GM19467 (cell line): ENCODE results near the gene ANKRD49.

ENCODE experiments used
- ATAC-seq: cut with Tn5 transposase; IDR thresholded peaks from one replicate; pipeline ENCODE4 v1.9.1; 2021; ENCODE audit warnings: mild to moderate bottlenecking, moderate library complexity; ENCODE audit not compliant: unreplicated experiment

Gene ANKRD49, protein sequence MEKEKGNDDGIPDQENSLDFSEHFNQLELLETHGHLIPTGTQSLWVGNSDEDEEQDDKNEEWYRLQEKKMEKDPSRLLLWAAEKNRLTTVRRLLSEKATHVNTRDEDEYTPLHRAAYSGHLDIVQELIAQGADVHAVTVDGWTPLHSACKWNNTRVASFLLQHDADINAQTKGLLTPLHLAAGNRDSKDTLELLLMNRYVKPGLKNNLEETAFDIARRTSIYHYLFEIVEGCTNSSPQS

DNA sequence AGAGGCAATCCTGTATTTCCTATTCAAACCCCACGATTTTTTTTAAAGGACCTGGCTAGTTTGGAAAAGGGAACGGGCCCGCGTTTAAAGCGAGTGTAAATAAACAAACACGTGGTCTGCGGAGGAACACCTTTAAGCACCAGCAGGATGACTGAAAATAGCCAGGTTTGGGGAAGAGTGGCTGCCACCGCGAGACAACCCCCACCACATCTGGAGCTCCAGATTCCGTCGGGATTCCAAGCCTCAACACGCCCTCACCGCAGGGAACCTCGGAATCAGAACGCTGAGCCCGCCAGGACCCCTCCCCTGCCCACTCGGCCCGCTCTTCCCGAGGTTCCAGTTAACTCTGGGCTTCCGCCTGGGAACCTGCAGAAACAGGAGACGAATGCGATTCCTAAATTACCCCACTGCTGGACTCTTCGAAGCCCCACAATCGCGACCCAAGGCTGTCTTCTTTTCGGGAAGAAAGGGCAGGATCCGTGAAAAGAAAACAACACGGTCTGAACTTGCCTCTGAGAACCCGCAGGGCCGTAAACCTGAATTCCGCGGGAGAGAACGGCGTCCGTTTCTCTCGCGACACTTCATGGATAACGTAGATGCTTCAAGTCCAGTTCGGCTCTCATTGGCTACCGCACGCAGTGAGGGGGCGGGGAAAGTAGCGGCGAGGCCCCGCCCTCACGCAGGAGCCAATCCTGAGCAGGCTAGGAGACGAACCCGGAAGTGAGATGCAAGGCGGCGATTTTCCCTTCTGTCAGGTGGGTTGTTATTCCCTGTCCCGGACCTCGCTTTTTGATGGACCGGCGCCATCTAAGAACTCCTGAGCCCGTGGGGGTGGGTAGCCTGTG, at the start of gene ANKRD49, which contains the start of gene MRE11:
Gene ANKRD49, plus strand, starts transcription at position 704 of the 845 bp plus-strand sequence. CDS start 2,710 bp downstream, outside the sequence.
Gene MRE11, minus strand, starts transcription at position 564 of the 845 bp plus-strand sequence. CDS start 1,043 bp downstream, outside the sequence.
- peak; percentile 100 for ATAC-seq

DNA sequence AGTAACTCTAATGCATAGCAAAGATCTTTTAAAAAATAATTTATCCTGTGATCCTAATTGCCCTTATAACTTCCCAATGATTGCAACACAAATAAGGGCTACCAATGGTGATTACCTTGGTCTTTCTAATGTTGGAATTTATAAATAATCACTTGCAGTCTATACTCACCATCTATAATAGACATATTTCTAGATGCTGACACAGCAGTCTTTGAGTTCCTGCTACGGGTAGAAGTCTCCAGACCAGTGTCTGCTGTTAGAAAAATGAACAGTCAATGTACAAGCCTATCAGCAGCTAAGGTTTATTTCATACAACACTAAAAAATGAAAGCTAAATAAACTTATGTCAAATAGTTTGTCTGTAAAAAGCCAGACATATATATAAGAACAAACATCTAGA, 48.1 kb upstream of the ANKRD49 start:
- no peak for ATAC-seq

DNA sequence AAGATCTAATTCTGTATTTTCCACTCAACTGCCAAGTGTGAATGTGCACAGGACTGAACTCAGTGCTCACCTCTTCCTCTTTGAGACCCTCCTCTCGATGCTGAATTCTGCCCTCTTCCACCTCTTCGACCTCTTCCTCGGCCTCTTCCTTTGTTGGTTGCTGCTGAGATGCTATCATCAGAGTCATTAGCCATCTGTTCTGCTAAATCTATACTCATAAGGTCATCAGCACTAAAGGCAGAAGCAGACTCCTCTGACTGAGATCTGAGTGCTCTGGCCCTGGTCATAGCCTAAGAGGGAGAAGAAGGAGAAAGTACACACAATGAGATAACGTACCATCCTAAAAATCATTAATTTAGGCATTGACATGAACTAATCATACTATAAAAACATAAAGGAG, 46.6 kb upstream of the ANKRD49 start:
- no peak for ATAC-seq

DNA sequence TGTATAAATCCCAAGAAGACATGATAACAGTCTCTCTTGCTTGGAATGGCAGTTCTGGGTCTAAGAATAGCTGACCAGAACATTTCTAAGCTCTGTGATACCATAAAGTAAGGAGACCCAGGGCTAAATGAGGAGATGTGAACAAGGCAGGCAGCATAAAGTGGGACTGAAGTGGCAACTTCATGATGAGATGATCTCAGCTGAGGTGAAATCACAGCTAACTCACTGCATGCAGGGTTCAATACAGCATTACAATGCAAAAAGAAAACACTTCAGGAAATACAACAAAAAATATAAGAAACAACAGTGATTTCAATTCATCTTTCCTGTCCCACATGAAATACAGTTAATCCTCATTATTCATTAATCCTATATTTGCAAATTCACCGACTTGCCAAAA, 44.8 kb upstream of the ANKRD49 start:
- no peak for ATAC-seq

DNA sequence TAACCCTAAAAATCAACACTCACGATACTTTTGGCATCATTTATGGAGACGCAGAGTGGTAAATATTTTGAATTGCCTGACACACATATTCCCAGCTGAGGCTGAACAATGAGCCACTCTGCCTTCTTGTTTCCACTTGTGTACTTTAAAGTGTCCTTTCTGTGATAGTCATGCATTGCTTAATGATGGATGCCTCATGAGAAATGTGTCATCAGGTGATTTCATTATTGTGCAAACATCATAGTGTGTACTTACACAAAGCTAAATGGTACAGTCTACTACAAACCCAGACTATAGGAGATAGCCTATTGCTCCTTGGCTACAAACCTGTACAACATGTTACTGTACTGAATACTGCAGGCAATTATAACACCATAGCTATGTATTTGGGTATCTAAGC, 44.3 kb upstream of the ANKRD49 start:
- ATAC-seq = no peak

DNA sequence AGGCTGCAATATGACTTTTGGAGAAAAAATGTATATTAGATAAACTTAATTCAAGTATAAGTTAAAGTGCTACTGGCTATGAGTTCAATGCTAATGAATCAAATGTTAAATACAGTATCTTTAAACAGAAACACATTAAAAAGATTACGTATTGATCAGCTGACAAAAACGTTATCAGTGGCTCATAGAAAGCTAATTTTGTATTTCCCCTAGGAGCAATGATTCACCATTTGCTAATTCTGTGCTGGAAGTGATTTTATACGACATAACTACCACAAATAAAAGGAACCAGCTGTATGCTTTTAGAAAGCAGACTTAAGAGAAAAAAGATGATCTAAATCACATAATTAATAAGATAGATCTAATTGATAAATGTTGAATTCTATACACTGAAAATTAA, 43.7 kb upstream of the ANKRD49 start:
- ATAC-seq = no peak

DNA sequence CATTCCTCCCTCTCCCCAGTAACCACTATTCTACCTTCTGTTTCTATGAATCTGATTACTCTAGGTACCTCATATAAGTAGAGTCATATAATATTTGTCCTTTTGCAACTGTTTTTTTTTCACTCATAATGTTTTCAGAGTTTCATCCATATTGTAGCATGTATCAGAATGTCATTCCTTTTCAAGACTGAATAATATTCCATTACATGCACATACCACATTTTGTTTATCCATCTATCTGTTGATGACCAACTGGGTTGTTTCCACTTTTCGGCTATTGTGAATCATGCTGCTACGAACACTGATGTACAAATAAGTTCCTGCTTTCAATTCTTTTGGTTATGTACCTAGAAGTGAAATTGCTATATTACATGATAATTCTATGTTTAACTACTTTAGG, 40.8 kb upstream of the ANKRD49 start:
- no peak for ATAC-seq

DNA sequence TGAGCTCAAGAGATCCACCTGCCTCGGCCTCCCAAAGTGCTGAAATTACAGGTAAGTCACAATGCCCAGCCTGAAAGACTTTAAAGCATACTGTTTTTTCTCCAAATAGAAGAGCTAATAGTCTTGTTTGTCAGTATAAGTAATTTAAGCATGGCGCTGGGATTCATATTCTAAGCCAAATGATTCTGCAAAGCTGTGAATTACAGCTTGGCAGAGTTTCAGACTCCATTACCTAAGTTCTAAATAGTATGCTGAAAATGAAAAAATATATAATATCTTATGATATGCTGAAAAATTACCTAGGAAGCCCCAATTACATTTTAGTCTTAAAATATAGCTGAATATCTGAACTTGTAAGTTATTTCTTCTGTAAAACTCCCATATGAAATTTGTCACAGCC, 39.5 kb upstream of the ANKRD49 start:
- no peak for ATAC-seq

DNA sequence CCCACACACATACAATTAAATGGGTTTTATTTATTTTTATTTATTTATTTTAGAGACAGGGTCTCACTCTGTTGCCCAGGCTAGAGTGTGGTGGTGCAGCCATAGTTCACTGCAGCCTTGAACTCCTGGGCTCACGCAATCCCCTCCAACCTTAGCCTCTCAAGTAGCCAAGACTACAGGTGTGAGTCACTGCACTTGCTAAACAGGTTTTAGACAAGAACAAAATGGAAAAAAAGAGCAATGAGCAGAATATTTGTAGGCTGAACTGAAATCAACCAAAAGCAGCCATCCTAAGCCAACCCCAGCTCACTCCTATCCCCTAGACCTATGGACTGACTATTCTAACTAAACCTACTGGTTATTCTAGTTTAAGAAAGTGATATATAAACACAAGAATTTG, 37.9 kb upstream of the ANKRD49 start:
- no peak for ATAC-seq

DNA sequence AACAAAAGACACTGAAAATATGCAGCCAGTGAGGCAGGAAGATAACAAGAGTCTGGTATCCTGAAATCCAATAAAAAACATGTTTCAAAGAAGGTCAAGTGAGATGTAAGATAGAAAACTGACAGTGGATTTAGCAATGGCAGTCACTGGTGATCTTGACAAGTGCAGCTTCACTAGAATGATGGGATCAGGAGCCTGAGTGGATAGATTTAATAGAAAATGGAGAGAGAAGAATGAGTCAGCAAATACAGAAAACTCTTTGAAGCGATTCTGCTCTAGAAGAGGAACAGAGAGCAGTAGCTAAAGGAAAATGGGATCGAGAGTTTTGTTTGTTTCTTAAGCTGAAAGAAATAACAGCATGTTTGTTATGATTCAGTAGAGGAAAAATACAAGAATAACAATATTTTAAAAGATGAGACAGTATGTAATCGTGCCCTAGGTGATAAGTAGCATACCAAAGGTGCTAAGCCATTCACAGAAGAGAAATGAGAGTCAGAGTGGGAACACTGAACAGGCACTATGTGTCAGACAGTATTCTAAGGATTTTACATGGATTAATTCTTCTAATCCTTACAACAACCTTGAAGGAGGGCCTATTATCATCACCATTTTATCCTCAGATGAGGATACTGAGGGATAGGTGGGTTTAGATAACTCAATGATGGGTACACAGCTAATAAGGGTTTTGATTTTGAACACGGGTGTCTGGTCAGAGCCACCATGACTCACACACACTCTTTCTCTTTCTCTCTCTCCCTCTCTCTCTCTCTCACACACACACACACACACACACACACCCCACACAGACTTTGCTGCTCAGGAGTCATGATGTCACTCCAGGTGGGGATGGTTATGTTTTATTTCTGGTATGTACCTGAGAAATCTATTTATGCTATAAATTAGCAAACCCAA, 36.4 kb upstream of the ANKRD49 start:
- ATAC-seq = no peak

DNA sequence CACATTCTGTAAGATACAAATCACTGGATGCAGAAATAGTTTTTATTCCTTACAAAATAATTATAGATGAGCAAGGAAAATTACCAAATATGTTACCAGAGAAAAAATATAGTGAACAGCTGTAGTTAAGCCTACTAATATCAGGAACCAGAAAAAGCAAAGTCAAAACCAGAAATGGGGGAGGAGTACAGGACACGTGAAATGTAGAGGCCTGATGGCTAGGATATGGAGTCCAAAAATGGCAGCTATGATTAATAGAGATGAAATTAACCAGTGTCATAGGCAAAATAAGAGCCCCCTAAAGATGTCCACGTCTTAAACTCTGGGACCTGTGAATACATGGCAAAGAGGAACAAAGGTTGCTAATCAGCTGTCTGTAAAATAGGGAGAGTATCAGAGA, 34.2 kb upstream of the ANKRD49 start:
- ATAC-seq = no peak

DNA sequence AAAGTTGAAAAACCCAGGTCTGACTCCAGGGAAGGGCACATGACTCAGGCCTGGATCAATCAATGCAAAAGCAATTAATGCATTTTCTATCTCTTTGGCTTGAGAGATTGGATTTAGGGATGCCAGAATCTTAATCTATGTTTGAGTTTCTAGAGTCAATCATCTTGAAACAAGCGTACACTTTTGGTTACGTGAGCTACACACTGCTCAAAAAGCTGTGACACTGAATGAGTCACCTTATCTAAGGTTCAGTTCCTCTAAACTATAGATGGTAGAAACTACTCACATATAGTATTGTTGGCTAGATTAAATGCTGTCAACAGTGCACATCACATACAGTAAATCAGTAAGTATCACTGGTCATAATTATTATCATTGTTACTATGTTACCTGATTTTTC, 24.4 kb upstream of the ANKRD49 start:
- ATAC-seq = peak; percentile 68

DNA sequence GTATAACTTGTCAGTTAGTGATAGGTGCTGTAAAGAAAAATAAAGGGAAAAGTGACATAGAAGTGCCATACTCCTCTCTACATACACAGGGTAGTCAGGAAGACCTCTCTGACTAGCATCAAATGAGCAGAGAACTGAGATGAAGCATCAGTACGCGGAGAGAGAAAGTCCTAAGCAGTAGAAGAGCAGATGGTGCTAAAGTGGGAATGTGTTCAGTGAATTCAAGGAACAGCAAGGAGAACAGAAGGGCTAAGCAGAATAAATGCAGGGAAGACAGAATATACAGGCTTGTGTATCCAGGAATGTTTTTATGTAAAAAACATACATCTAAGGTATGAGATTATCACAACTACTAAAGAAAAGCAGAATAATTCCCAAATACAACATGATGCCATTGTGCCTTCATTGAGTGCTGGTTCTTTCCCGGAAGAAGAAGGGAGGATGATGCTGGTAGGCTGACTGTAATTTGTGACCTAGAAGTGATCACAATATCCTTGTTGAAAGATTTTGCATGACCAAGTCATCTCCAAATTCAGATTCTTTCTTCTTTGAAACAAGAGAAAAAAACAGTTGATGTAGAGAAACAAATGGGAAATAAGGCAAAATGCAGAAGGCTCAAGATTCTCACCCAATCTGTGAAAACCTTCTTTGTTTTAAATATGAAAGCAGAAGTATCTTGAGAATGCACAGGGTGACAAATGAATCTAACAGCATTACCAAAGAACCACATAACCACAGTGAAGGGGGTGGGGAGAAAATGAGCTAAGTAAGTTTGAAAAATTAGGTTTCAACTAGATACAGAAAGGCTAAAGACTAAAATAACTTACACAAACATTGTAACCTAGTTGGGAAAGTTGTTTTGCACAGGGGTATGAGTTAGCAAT, 20.6 kb upstream of the ANKRD49 start:
- ATAC-seq = peak; percentile 81

DNA sequence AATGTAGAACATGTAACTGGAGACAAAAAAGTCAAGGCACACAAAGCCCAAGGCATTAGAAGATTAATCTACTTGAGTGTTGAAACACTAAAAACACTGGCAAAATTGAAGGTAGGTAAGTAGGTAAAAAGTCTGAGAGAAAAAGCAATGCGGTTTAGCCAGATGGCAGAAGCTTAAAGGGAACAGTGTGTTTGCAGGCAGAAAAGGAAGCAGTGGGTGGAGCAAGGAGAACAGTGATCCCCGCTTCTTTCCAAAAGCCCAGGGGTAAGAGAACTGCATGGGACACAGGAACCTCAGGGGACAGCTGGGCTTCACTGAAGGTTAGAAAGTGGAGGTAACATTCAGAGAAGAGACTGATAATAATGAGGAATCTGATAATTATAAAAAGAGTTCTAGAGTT, 16.2 kb upstream of the ANKRD49 start:
- ATAC-seq = no peak

DNA sequence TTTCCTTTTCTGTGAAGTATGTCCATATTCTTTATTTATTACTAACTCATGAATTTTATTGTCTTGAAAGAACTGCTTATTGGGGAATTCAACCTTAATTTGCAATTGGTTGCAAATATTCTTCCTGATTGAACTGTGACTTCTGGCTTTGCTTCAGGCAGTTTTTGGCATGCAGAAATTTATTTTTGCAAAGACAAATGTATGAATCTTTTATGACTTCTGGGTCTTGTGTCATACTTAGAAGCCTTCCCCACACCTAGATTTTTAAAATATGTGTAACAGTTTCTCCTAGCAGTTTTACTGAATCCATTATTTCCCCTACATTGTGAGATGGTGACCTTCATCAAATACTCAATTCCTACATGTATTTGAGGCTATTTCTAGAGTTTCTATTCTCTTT, 12.4 kb upstream of the ANKRD49 start:
- ATAC-seq = no peak

DNA sequence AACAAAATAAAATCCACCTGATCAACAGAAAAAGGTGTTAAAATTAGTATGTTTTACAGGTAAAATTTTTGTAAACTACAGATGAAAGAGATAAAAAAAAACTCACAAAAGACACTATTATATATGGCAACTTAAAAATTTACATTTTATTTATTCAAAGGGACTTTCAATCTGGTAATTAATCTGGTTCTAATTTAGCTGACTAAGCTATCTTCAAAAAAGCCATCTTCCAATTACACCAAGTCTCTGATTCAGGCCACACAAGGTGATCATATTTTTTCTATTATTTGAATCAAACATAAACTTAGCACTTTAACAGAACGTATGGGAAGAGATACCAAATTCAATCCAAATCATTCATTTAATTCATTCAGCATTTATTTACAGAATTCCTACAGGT, 7.7 kb upstream of the ANKRD49 start:
- no peak for ATAC-seq

DNA sequence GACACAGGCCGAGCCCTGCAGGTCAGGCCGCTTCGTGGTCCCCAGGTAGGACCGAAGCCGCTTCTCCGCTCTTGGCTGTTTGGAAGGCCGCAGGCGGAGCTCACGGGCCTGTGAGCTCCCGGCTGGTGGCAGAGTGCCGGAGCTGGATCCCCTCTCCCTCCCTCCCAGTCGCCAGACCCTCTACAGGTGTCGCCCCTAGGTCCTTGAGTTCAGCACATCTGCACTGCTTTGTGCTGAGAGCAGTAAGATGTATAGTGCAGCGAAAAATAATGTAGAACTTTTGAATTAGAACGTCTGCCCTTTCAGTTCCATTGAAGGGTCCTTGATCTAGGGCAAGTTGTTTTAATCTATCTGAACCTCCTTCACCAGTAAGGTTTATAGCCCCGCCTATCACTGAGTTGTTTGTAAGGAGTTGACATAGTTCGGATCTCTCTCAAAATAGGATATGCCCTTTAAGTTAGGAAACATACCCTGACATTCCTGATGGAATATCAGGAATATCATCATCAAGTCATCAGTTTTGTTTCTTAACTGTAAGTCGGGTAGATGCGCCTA, 419 bp downstream of the ANKRD49 start:
- ATAC-seq = peak; percentile 52

DNA sequence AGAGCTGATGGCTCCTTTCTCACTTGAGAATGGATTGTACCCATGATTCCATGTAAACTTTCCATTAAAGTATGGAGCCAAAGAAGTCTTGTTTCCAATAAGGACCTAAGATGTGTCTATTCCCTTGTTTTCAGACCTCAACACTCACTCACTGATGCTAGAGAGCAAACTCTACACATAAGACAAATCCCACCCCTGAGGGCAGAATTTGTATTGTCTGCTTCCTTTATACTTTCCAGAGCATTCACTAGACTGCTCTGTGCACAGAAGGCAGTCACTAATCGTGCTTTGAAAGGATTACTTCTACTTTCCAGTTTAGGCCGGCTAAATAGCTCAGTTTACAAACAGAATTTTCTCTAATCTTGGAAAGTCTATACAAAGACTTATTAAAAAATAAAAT, 6.4 kb downstream of the ANKRD49 start:
- ATAC-seq = no peak

DNA sequence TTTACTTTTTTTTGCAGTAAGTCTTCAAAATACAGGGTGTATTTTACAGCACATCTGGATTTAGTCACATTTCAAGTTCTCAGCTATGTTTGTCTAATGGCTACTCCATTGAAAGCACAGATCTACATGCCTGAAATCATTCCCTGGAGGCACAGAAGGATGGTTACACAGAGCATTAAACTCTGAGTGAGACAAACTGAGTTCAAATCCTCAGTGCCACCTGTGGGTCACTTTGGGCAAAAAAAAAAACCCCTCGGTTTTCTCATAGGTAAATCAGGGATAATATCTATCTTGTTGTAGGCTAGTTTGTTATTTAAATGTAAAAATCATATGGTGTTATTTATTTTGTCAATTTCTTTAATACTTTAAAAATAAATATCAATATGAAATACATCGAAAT, 7.7 kb downstream of the ANKRD49 start:
- ATAC-seq = no peak

DNA sequence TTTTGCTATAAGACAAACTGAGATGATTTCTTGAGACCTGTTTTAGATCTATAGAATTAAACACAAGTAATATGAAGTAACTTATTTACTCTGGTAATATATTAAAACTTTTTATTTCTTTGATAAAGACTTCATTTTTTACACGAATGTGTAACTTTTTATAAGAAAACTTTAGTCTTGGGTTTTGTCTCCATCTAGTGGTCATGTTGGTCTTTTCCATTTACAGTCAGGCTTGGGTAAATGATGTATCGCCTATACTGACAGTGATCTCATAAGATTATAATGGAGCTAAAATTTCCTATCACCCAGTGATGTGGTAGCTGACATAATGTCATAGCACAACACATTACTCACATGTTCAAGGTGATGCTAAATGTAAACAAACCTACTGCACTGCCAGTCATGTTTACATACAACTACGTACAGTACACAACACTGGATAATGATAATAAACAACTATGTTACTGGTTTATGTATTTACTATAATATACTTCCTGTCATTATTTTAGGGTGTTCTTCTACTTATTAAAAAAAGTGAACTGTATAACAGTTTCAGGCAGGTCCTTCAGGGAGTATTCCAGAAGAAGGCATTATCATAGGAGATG, 11.0 kb downstream of the ANKRD49 start:
- ATAC-seq = no peak
